CD4-positive, alpha-beta T cell (primary cell): ENCODE results near the gene PTPRN2. TPM values are rescaled to one million over a fixed set of nuclear protein-coding genes. Genes with fewer than 3 reads are reported as not detected.

Source experiments
- ATAC-seq: fragments of 200-7000 bp; cut with Tn5 transposase; one replicate; pipeline ENCODE4 v1.10.0; 2022; ENCODE audit warnings: mild to moderate bottlenecking; ENCODE audit not compliant: poor library complexity
- CTCF ChIA-PET: fragments of 350-600 bp; sonication (Branson Sonifier 250); formaldehyde crosslinking; loops from one replicate; lab custom pipeline; 2021; ENCODE audit warnings: antibody characterized with exemption, inconsistent platforms; lab: Charles Lee
- POLR2A ChIA-PET: fragments of 350-600 bp; sonication (Branson Sonifier 250); formaldehyde crosslinking; loops from one replicate; lab custom pipeline; 2021; ENCODE audit warnings: antibody characterized with exemption, inconsistent platforms; lab: Charles Lee
- DNase-seq, 14 experiments: peaks; one replicate each; pipeline ENCODE4 v3.0.0-alpha.2; 2013 to 2020; ENCODE audit warnings: mixed read lengths in 2 of 14
- H3K27ac ChIP-seq, 2 donors: one replicate each; pipeline versions ENCODE4 v1.5.1 to v1.7.0; 2013; ENCODE audit warnings: low read length in 2 of 2, low read depth in 1 of 2, mild to moderate bottlenecking in 1 of 2
- H3K27me3 ChIP-seq, 2 experiments: 1 replicate in 1 of 2; 2 replicates in 1 of 2; pipeline versions ENCODE4 v1.6.1 to v1.7.0; 2013; ENCODE audit warnings: low read length in 2 of 2, control low read depth in 1 of 2, mild to moderate bottlenecking in 1 of 2, moderate library complexity in 1 of 2; ENCODE audit not compliant: insufficient read depth in 2 of 2, control insufficient read depth in 1 of 2
- H3K36me3 ChIP-seq: one replicate; pipeline ENCODE4 v1.6.1; 2013; ENCODE audit warnings: low read length, control low read depth; ENCODE audit not compliant: insufficient read depth
- H3K4me1 ChIP-seq: one replicate; pipeline ENCODE4 v1.6.1; 2013; ENCODE audit warnings: low read length, control low read depth; ENCODE audit not compliant: insufficient read depth
- H3K4me3 ChIP-seq: one replicate; pipeline ENCODE4 v1.5.1; 2013; ENCODE audit warnings: mild to moderate bottlenecking, low read length, moderate library complexity
- H3K9me3 ChIP-seq, 2 experiments: 1 replicate in 1 of 2; 2 replicates in 1 of 2; pipeline versions ENCODE4 v1.6.1 to v1.7.0; 2013; ENCODE audit warnings: low read length in 2 of 2, mild to moderate bottlenecking in 2 of 2, control low read depth in 1 of 2, moderate library complexity in 1 of 2; ENCODE audit not compliant: control insufficient read depth in 1 of 2, insufficient read depth in 1 of 2
- H3K27ac Mint-ChIP-seq: one replicate; pipeline ENCODE4 v1.8.0; 2020; ENCODE audit warnings: mixed read lengths
- H3K27me3 Mint-ChIP-seq: one replicate; pipeline ENCODE4 v1.8.0; 2021; ENCODE audit warnings: mixed read lengths
- H3K36me3 Mint-ChIP-seq: one replicate; pipeline ENCODE4 v1.8.0; 2021; ENCODE audit warnings: low read depth, mixed read lengths
- H3K4me1 Mint-ChIP-seq: one replicate; pipeline ENCODE4 v1.8.0; 2021; ENCODE audit warnings: low read depth, mixed read lengths
- H3K4me3 Mint-ChIP-seq: one replicate; pipeline ENCODE4 v1.8.0; 2020; ENCODE audit warnings: mild to moderate bottlenecking, mixed read lengths
- H3K9me3 Mint-ChIP-seq: one replicate; pipeline ENCODE4 v1.8.0; 2020; ENCODE audit warnings: mixed read lengths
- intact Hi-C, 2 experiments: fragments of 100-400 bp; cut with DNase I in 1 of 2; cut with micrococcal nuclease in 1 of 2; formaldehyde crosslinking; loops; one replicate each; pipeline versions ENCODE4 v1.15.1 to v1.9.0; 2023 to 2025; cut with DNase I, micrococcal nuclease
- total RNA-seq, 174 experiments: library from RNA in 2 of 174; stranded (reverse) in 2 of 174; gene quantifications; one replicate each; pipeline ENCODE4 v1.2.3 and lab custom pipeline; 2021 to 2026
- TF ChIP-seq, protein P1 (sequence below): fragments of 200-600 bp; IDR thresholded peaks from one replicate; pipeline ENCODE4 v1.8.0; 2022; ENCODE audit warnings: antibody characterized with exemption, mild to moderate bottlenecking

Gene PTPRN2
- total RNA-seq, 2 experiments from 2014 or later = 0.34 to 0.44 TPM

- CTCF ChIA-PET = no interaction called here
- H3K27ac Mint-ChIP-seq = no peak overlapping the region
Observed at GRCh38 chr7:158291998-158292397, 295.6 kb downstream of the PTPRN2 start.

DNA sequence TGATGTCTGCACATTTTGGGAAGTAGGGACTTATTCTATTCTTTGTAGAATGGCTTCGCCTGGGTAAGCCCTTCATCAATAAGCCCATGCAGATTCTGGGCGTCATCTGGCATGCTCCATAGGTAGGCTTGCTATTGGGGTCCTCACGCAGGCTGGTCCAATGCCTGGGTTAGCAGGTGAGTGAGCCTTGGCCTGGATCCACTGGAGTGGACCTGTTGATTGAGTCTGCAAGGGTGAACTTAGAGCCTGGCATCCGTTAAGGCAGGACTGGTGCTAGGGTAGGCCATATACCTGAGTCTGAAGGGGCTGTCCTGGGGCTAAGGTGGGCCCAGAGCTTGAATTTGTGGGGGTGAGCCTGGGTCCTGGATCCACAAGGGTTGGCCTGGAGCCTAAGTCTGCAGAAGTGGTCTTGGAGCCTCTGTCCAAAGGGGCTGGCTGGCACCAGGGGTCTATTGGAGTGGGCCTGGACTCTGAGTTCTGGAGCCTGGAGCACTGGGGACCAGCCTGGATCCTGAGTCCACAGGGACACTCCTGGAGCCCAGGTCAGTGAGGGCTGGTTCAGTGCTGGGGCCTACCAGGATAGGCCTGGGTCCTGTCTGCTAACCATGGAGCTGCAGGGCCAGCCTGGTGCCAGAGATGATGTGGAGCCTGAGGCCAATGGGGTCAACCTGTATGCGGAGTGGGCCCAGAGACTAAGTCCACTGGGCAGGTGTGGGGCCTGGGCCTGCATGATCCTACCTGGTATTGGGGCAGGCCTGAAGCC, 297.7 kb downstream of the PTPRN2 start:
- Histone ChIP-seq H3K27me3 (peaks cover 0 to 1% of the 10 kb centered on the region in 2 experiments), H3K9me3 (peaks cover 15 to 24% of the 10 kb centered on the region in 2 experiments), H3K4me3 (no peak overlapping the region), H3K36me3 (no peaks in the 10 kb centered on the region), H3K4me1 (no peaks in the 10 kb centered on the region), H3K27ac (no peak overlapping the region)
- Mint-ChIP-seq H3K36me3 (peaks cover 6% of the 10 kb centered on the region), H3K9me3 (peaks cover 16% of the 10 kb centered on the region), H3K4me1 (no peaks in the 10 kb centered on the region), H3K27ac (no peak overlapping the region), H3K27me3 (no peaks in the 10 kb centered on the region), H3K4me3 (no peak overlapping the region)
- intact Hi-C loops = no loop called here
- CTCF ChIA-PET = no interaction called here
- DNase-seq (no peak), ATAC-seq (no peak)
- POLR2A ChIA-PET = no interaction called here
- TF ChIP-seq, protein P1, sequence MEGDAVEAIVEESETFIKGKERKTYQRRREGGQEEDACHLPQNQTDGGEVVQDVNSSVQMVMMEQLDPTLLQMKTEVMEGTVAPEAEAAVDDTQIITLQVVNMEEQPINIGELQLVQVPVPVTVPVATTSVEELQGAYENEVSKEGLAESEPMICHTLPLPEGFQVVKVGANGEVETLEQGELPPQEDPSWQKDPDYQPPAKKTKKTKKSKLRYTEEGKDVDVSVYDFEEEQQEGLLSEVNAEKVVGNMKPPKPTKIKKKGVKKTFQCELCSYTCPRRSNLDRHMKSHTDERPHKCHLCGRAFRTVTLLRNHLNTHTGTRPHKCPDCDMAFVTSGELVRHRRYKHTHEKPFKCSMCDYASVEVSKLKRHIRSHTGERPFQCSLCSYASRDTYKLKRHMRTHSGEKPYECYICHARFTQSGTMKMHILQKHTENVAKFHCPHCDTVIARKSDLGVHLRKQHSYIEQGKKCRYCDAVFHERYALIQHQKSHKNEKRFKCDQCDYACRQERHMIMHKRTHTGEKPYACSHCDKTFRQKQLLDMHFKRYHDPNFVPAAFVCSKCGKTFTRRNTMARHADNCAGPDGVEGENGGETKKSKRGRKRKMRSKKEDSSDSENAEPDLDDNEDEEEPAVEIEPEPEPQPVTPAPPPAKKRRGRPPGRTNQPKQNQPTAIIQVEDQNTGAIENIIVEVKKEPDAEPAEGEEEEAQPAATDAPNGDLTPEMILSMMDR = no peak

More at GRCh38 chr7:158291998-158292397, 295.6 kb downstream of the PTPRN2 start:
- POLR2A ChIA-PET = no interaction called here
- no peaks in the 10 kb centered on the region for H3K36me3 ChIP-seq
- H3K4me1 ChIP-seq = no peaks in the 10 kb centered on the region
- ATAC-seq (no peak), DNase-seq (no peak)
- no peak overlapping the region for H3K4me3 Mint-ChIP-seq
- no peaks in the 10 kb centered on the region for H3K27me3 Mint-ChIP-seq
- no peak overlapping the region for H3K27ac ChIP-seq
- peaks cover 15% of the 10 kb centered on the region for H3K9me3 Mint-ChIP-seq
- peaks cover 15 to 35% of the 10 kb centered on the region in 2 experiments for H3K9me3 ChIP-seq
- H3K4me3 ChIP-seq = no peak overlapping the region
- H3K27me3 ChIP-seq = no peaks in the 10 kb centered on the region
- TF ChIP-seq, protein P1 = no peak
- peaks cover 6% of the 10 kb centered on the region for H3K36me3 Mint-ChIP-seq
- no peaks in the 10 kb centered on the region for H3K4me1 Mint-ChIP-seq
- intact Hi-C loops = no loop called here

- ChIA-PET CTCF (no interaction called here), POLR2A (no interaction called here)
- H3K9me3 ChIP-seq = peaks cover 15 to 24% of the 10 kb centered on the region in 2 experiments
- no peaks in the 10 kb centered on the region for H3K4me1 ChIP-seq
- intact Hi-C loops = no loop called here
- ATAC-seq (no peak), DNase-seq (no peak)
- no peak overlapping the region for H3K27ac ChIP-seq
- H3K36me3 ChIP-seq = no peaks in the 10 kb centered on the region
- TF ChIP-seq, protein P1 = no peak
- H3K4me3 Mint-ChIP-seq = no peak overlapping the region
- H3K9me3 Mint-ChIP-seq = peaks cover 16% of the 10 kb centered on the region
- H3K27me3 ChIP-seq = peaks cover 0 to 3% of the 10 kb centered on the region in 2 experiments
- no peak overlapping the region for H3K4me3 ChIP-seq
- no peak overlapping the region for H3K27ac Mint-ChIP-seq
- no peaks in the 10 kb centered on the region for H3K27me3 Mint-ChIP-seq
- H3K36me3 Mint-ChIP-seq = peaks cover 6% of the 10 kb centered on the region
- H3K4me1 Mint-ChIP-seq = no peaks in the 10 kb centered on the region
Observed at GRCh38 chr7:158289231-158289630, 298.4 kb downstream of the PTPRN2 start.
